GM23338 (cell line): ENCODE results near the gene EYA4. TPM values are rescaled to one million over a fixed set of nuclear protein-coding genes. Genes with fewer than 3 reads are reported as not detected.

ENCODE experiments used
- ATAC-seq: fragments of 200-7000 bp; cut with Tn5 transposase; 3 replicates; pipeline ENCODE4 v1.9.1; 2020
- DNase-seq: peaks from one replicate; pipeline ENCODE4 v3.0.0-alpha.2; 2015; ENCODE audit warnings: low spot score
- H2AFZ ChIP-seq: fragments of 200-600 bp; sonication (generic); 2 replicates; pipeline ENCODE4 v1.8.0; 2016; ENCODE audit warnings: antibody characterized with exemption, mild to moderate bottlenecking, moderate library complexity
- H3F3A ChIP-seq: fragments of 200-600 bp; sonication (generic); replicated peaks from 2 replicates; pipeline ENCODE4 v1.8.0; 2017; ENCODE audit warnings: antibody characterized with exemption, mixed run types, low read depth
- H3K27ac ChIP-seq: fragments of 200-600 bp; sonication (generic); 2 replicates; pipeline ENCODE4 v1.6.1; 2016; ENCODE audit warnings: low read depth
- H3K27me3 ChIP-seq: fragments of 200-600 bp; sonication (generic); 2 replicates; pipeline ENCODE4 v1.8.0; 2016; ENCODE audit warnings: mild to moderate bottlenecking, mixed run types, moderate library complexity; ENCODE audit not compliant: insufficient read depth
- H3K36me3 ChIP-seq: fragments of 200-600 bp; sonication (generic); 2 replicates; pipeline ENCODE4 v1.8.0; 2016; ENCODE audit warnings: mild to moderate bottlenecking; ENCODE audit not compliant: insufficient read depth
- H3K4me1 ChIP-seq: fragments of 200-600 bp; sonication (generic); 2 replicates; pipeline ENCODE4 v1.8.0; 2016; ENCODE audit warnings: mild to moderate bottlenecking, moderate library complexity; ENCODE audit not compliant: insufficient read depth
- H3K4me2 ChIP-seq: fragments of 200-600 bp; sonication (generic); 2 replicates; pipeline ENCODE4 v1.7.1; 2017; ENCODE audit warnings: mixed run types
- H3K4me3 ChIP-seq: fragments of 200-600 bp; sonication (generic); 2 replicates; pipeline ENCODE4 v1.6.1; 2016; ENCODE audit warnings: mixed run types
- H3K79me2 ChIP-seq: fragments of 200-600 bp; sonication (generic); replicated peaks from 2 replicates; pipeline ENCODE4 v1.8.0; 2017; ENCODE audit warnings: mild to moderate bottlenecking; ENCODE audit not compliant: insufficient read depth
- H3K9me2 ChIP-seq: fragments of 200-600 bp; sonication (generic); 2 replicates; pipeline ENCODE4 v1.8.0; 2017; ENCODE audit not compliant: insufficient read depth
- H4K20me1 ChIP-seq: fragments of 200-600 bp; sonication (generic); replicated peaks from 2 replicates; pipeline ENCODE4 v1.8.0; 2017; ENCODE audit warnings: mild to moderate bottlenecking; ENCODE audit not compliant: insufficient read depth
- H3K27ac Mint-ChIP-seq: 2 replicates; pipeline ENCODE4 v1.8.0; 2020; ENCODE audit warnings: inconsistent platforms, mild to moderate bottlenecking, moderate library complexity, mixed read lengths
- H3K27me3 Mint-ChIP-seq: 3 replicates; pipeline ENCODE4 v1.8.0; 2022; ENCODE audit warnings: low read depth, mild to moderate bottlenecking, moderate library complexity, mixed read lengths, inconsistent platforms; ENCODE audit not compliant: insufficient read depth, poor library complexity
- H3K36me3 Mint-ChIP-seq: 3 replicates; pipeline ENCODE4 v1.8.0; 2021; ENCODE audit warnings: low read depth, mild to moderate bottlenecking, inconsistent platforms, moderate library complexity, mixed read lengths
- H3K4me1 Mint-ChIP-seq: 3 replicates; pipeline ENCODE4 v1.8.0; 2020; ENCODE audit warnings: mild to moderate bottlenecking, inconsistent platforms, mixed read lengths
- H3K4me3 Mint-ChIP-seq: 3 replicates; pipeline ENCODE4 v1.8.0; 2021; ENCODE audit warnings: moderate library complexity, mild to moderate bottlenecking, inconsistent platforms, mixed read lengths
- H3K9me3 Mint-ChIP-seq: 3 replicates; pipeline ENCODE4 v1.8.0; 2020; ENCODE audit warnings: moderate library complexity, mild to moderate bottlenecking, inconsistent platforms, mixed read lengths
- ETS1 ChIP-seq: IDR thresholded peaks from 2 replicates; pipeline ENCODE4 v1.6.1; 2016; ENCODE audit warnings: antibody characterized with exemption
- EZH2 ChIP-seq: fragments of 200-600 bp; sonication (generic); IDR thresholded peaks from one replicate; pipeline ENCODE4 v1.8.0; 2017; ENCODE audit warnings: antibody characterized with exemption, mild to moderate bottlenecking, low read depth; ENCODE audit not compliant: unreplicated experiment
- EZH2phosphoT487 ChIP-seq: fragments of 200-600 bp; sonication (generic); IDR thresholded peaks from one replicate; pipeline ENCODE4 v1.8.1; 2018; ENCODE audit warnings: antibody characterized with exemption; ENCODE audit not compliant: unreplicated experiment
- JUNB ChIP-seq: IDR thresholded peaks from one replicate; pipeline ENCODE4 v1.6.1; 2016; ENCODE audit warnings: antibody characterized with exemption; ENCODE audit not compliant: unreplicated experiment
- REST ChIP-seq: IDR thresholded peaks from one replicate; pipeline ENCODE4 v1.6.1; 2018; ENCODE audit warnings: antibody characterized with exemption; ENCODE audit not compliant: unreplicated experiment
- STAT1 ChIP-seq: IDR thresholded peaks from one replicate; pipeline ENCODE4 v1.6.1; 2016; ENCODE audit warnings: antibody characterized with exemption; ENCODE audit not compliant: unreplicated experiment
- ZNF114 ChIP-seq: fragments of 250-450 bp; sonication (Bioruptor Pico); IDR thresholded peaks from 2 replicates; pipeline ENCODE4 v1.5.0; 2020; ENCODE audit warnings: mild to moderate bottlenecking, moderate library complexity
- ZNF331 ChIP-seq: fragments of 250-450 bp; sonication (Bioruptor Pico); IDR thresholded peaks from 2 replicates; pipeline ENCODE4 v1.5.0; 2020; ENCODE audit warnings: low read depth, mild to moderate bottlenecking, moderate library complexity
- ZNF462 ChIP-seq: fragments of 250-450 bp; sonication (Bioruptor Pico); IDR thresholded peaks from 2 replicates; pipeline ENCODE4 v1.5.0; 2020; ENCODE audit warnings: mild to moderate bottlenecking, moderate library complexity
- polyA plus RNA-seq: library from polyadenylated mRNA; unstranded; fragments of >200 nt; fragmentation: Nextera tagmentation; extraction: Ambion mirVana; gene quantifications from 2 replicates; pipeline ENCODE4 v1.2.1, GENCODE V29; 2016
- total RNA-seq: library from RNA; depleted of rRNA; stranded (reverse); fragments of >200 nt; shearing (Covaris generic); gene quantifications from 2 replicates; pipeline ENCODE4 v1.2.3, GENCODE V29; 2014

EYA4 gene
- total and polyA plus RNA-seq, 2 experiments from 2014 or later, result 0.05 to 0.21 TPM

GRCh38 chr6:133257545-133258105 lies 16.5 kb downstream of the EYA4 start (continued):
- TF ChIP-seq ETS1 (no peak), ZNF331 (CRISPR knock-in tag) (no peak), ZNF462 (CRISPR knock-in tag) (no peak), STAT1 (no peak), ZNF114 (CRISPR knock-in tag) (no peak), EZH2 (no peak)

GRCh38 chr6:133259561-133259960 lies 18.4 kb downstream of the EYA4 start:
- no peak overlapping the region for H3K4me2 ChIP-seq
- H3K27me3 ChIP-seq, result no peaks in the 10 kb centered on the region
- no peak overlapping the region for H3K27ac Mint-ChIP-seq
- H3F3A ChIP-seq, result no peaks in the 10 kb centered on the region
- H3K9me2 ChIP-seq, result no peaks in the 10 kb centered on the region
- no peak overlapping the region for H3K4me3 Mint-ChIP-seq
- H3K79me2 ChIP-seq, result no peaks in the 10 kb centered on the region
- H3K36me3 ChIP-seq, result no peaks in the 10 kb centered on the region
- H3K4me3 ChIP-seq, result no peak overlapping the region
- H3K36me3 Mint-ChIP-seq, result no peaks in the 10 kb centered on the region
- H3K4me1 Mint-ChIP-seq, result no peaks in the 10 kb centered on the region
- peaks cover 3% of the 10 kb centered on the region for H3K27me3 Mint-ChIP-seq
- H3K27ac ChIP-seq, result no peak overlapping the region
- no peak overlapping the region for H2AFZ ChIP-seq
- H3K4me1 ChIP-seq, result no peaks in the 10 kb centered on the region
- H3K9me3 Mint-ChIP-seq, result no peaks in the 10 kb centered on the region
- DNase-seq (no peak), ATAC-seq (no peak)
- no peaks in the 10 kb centered on the region for H4K20me1 ChIP-seq
- TF ChIP-seq REST, result no peak
- no peak for TF ChIP-seq JUNB
- TF ChIP-seq ZNF331 (CRISPR knock-in tag), result no peak
- TF ChIP-seq EZH2phosphoT487, result no peak
- TF ChIP-seq ZNF114 (CRISPR knock-in tag), result no peak
